ENCODE data around the gene RXRB.

GRCh38 chr6:33161354-33162331 lies 38.8 kb downstream of the RXRB start:
- TF ChIP-seq POLR2A (IDR thresholded peaks at IDR 0.05) (no peak), CTCF (IDR thresholded peaks at IDR 0.05) (peak; percentile 90 to 97 (median 92))

All from uterus (tissue), 2 donors.